Measurements from ENCODE around the gene DTNBP1.

DTNBP1 gene

GRCh38 chr6:15553031-15553430, 109.8 kb downstream of the DTNBP1 start:
- TF ChIP-seq CTCF (IDR thresholded peaks at IDR 0.05; ENCODE audit: low read depth, low read length, poor library complexity, severe bottlenecking) (no peak), EZH2phosphoT487 (IDR thresholded peaks at IDR 0.05; ENCODE audit: borderline replicate concordance, low read length) (no peak)
- H3F3A ChIP-seq (ENCODE audit: control insufficient read depth, insufficient read depth): peaks cover 5% of the 10 kb centered on the region
- H3K4me3 ChIP-seq (ENCODE audit: low read length): no peak overlapping the region
- H3K9me2 ChIP-seq (replicated peaks; ENCODE audit: control insufficient read depth, low read length): no peaks in the 10 kb centered on the region
- H3K36me3 ChIP-seq (ENCODE audit: control insufficient read depth, low read length): no peaks in the 10 kb centered on the region
- H4K20me1 ChIP-seq (ENCODE audit: control insufficient read depth, insufficient read depth, low read depth, low read length): no peaks in the 10 kb centered on the region
- H3K27ac ChIP-seq (ENCODE audit: low read depth, low read length): no peak overlapping the region
- peaks cover 36% of the 10 kb centered on the region for H3K4me1 ChIP-seq (ENCODE audit: control insufficient read depth, low read length)
- H3K79me2 ChIP-seq (ENCODE audit: control insufficient read depth, low read length): peaks cover 18% of the 10 kb centered on the region
- no peak overlapping the region for H3K4me2 ChIP-seq (ENCODE audit: low read length)
- no peaks in the 10 kb centered on the region for H3K27me3 ChIP-seq (ENCODE audit: control insufficient read depth, low read length)
- H3K9me3 ChIP-seq (ENCODE audit: control insufficient read depth, insufficient read depth, low read length): no peaks in the 10 kb centered on the region

GRCh38 chr6:15551798-15552197, 111.0 kb downstream of the DTNBP1 start:
- no peaks in the 10 kb centered on the region for H3K36me3 ChIP-seq (ENCODE audit: control insufficient read depth, low read length)
- no peaks in the 10 kb centered on the region for H3K27me3 ChIP-seq (ENCODE audit: control insufficient read depth, low read length)
- H3K79me2 ChIP-seq (ENCODE audit: control insufficient read depth, low read length): peaks cover 18% of the 10 kb centered on the region
- no peak overlapping the region for H3K27ac ChIP-seq (ENCODE audit: low read depth, low read length)
- H3K4me3 ChIP-seq (ENCODE audit: low read length): no peak overlapping the region
- peak overlapping the region; percentile 51 for H3K4me2 ChIP-seq (ENCODE audit: low read length)
- H3K4me1 ChIP-seq (ENCODE audit: control insufficient read depth, low read length): peaks cover 36% of the 10 kb centered on the region
- TF ChIP-seq CTCF (IDR thresholded peaks at IDR 0.05; ENCODE audit: low read depth, low read length, poor library complexity, severe bottlenecking) (no peak), EZH2phosphoT487 (IDR thresholded peaks at IDR 0.05; ENCODE audit: borderline replicate concordance, low read length) (no peak)
- H3K9me2 ChIP-seq (replicated peaks; ENCODE audit: control insufficient read depth, low read length): no peaks in the 10 kb centered on the region
- H3K9me3 ChIP-seq (ENCODE audit: control insufficient read depth, insufficient read depth, low read length): no peaks in the 10 kb centered on the region
- H3F3A ChIP-seq (ENCODE audit: control insufficient read depth, insufficient read depth): peaks cover 5% of the 10 kb centered on the region
- no peaks in the 10 kb centered on the region for H4K20me1 ChIP-seq (ENCODE audit: control insufficient read depth, insufficient read depth, low read depth, low read length)

DNA sequence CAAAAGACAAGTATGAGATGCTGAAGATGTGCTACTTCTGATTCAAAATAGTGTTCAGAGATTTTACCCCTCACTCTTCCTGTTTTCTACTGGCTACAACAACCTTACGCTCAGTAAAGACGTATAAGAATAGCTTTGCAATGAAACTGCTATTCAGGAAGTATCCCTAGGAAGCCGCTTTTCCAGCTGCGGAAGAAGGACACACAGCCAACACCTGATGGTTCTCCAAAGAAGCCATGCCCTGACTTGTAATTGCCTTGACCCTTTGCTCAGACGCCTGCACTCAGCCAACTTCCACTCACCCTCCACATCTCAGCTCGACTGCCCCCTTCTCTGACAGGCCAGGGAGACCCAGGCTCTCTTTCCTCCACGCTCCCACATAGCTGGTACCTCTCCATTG, 111.6 kb downstream of the DTNBP1 start:
- Histone ChIP-seq H3K36me3 (ENCODE audit: control insufficient read depth, low read length) (no peaks in the 10 kb centered on the region), H3K4me3 (ENCODE audit: low read length) (no peak overlapping the region), H3K9me3 (ENCODE audit: control insufficient read depth, insufficient read depth, low read length) (no peaks in the 10 kb centered on the region), H3K79me2 (ENCODE audit: control insufficient read depth, low read length) (peaks cover 20% of the 10 kb centered on the region), H3K27ac (ENCODE audit: low read depth, low read length) (no peak overlapping the region), H4K20me1 (ENCODE audit: control insufficient read depth, insufficient read depth, low read depth, low read length) (no peaks in the 10 kb centered on the region), H3K9me2 (replicated peaks; ENCODE audit: control insufficient read depth, low read length) (no peaks in the 10 kb centered on the region), H3K27me3 (ENCODE audit: control insufficient read depth, low read length) (no peaks in the 10 kb centered on the region), H3K4me1 (ENCODE audit: control insufficient read depth, low read length) (peaks cover 36% of the 10 kb centered on the region), H3K4me2 (ENCODE audit: low read length) (peak overlapping the region; percentile 51), H3F3A (ENCODE audit: control insufficient read depth, insufficient read depth) (peaks cover 5% of the 10 kb centered on the region)
- TF ChIP-seq CTCF (IDR thresholded peaks at IDR 0.05; ENCODE audit: low read depth, low read length, poor library complexity, severe bottlenecking): no peak
- TF ChIP-seq EZH2phosphoT487 (IDR thresholded peaks at IDR 0.05; ENCODE audit: borderline replicate concordance, low read length): no peak
